Muscle of arm (tissue), 12 donors: ENCODE results near the gene RRBP1. TPM values are rescaled to one million over a fixed set of nuclear protein-coding genes. Genes with fewer than 3 reads are reported as not detected.
A peak's percentile ranks its signal among the peaks of the same experiment; 100 is the strongest.

Source experiments
- DNase-seq: peaks from one replicate; pipeline ENCODE4 v3.0.0-alpha.2; 2013
- polyA plus RNA-seq, 12 donors: library from polyadenylated mRNA; unstranded; fragments of 120-200 nt; gene quantifications; one replicate each; pipeline ENCODE4 v1.2.1, GENCODE V29; 2013; ENCODE audit not compliant: insufficient read length in 12 of 12

Gene RRBP1
- polyA plus RNA-seq, 12 donors = 96.1 to 186 (median 114) TPM; not detected in 1

DNA sequence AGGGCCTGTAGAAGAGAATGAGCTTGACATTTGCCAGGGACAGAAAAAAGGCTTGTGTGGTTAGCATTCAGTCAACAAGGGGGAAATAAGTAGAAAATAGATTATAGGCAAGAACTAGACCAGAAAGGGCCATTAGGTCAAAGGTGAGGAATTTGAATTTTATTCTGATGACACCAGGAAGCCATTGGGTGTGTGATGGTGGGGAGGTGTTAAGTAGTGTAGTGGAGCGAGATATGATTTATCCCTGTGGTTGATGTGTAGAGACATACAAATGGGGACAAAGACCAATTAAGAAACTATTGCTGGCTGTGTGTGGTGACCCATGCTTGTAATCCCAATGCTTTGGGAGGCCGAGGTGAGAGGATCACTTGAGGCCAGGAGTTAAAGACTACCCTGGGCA, 101.1 kb downstream of the RRBP1 start:
- no peak for DNase-seq

- DNase-seq = no peak
Observed at GRCh38 chr20:17579369-17580039, 102.5 kb downstream of the RRBP1 start.

DNA sequence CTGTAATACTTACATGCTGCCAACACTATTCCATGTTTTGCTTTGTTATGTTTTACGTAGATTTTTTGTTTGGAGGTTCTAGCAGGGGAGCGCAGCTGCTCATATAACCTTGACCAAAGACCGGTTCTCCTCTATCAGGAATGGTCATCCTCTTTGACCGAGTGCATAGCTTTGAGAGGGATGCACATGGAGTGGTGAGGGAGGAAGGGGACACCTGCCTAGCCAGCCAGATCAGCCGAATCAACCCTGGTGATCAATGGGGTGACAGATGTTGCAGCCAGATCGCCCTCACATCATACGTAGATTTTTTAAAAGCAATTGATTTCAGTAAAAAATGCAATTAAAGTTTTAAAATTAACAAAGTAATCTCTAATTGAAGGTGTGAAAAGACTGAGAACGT, 105.8 kb downstream of the RRBP1 start:
- no peak for DNase-seq

GRCh38 chr20:17573463-17573862, 108.6 kb downstream of the RRBP1 start:
- DNase-seq = no peak

GRCh38 chr20:17572034-17572638, 109.9 kb downstream of the RRBP1 start:
- no peak for DNase-seq

DNA sequence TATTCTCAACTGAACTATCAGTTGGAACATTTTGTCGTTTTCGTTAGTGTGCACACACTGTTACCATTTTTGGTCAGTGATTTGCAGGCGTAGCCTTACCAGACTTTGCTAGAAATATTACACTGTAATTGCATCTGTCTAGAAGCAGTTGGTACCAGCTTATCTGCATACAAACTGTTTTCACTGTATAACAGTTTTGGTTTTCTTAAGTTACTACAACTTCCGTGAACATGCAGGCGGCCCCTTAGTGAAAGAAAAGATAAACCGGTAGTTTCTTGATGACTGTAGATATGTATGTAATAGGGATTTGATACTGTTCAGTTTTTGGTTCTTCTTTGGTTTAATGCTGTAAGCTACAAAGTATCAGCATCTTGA, 110.9 kb downstream of the RRBP1 start:
- no peak for DNase-seq

DNA sequence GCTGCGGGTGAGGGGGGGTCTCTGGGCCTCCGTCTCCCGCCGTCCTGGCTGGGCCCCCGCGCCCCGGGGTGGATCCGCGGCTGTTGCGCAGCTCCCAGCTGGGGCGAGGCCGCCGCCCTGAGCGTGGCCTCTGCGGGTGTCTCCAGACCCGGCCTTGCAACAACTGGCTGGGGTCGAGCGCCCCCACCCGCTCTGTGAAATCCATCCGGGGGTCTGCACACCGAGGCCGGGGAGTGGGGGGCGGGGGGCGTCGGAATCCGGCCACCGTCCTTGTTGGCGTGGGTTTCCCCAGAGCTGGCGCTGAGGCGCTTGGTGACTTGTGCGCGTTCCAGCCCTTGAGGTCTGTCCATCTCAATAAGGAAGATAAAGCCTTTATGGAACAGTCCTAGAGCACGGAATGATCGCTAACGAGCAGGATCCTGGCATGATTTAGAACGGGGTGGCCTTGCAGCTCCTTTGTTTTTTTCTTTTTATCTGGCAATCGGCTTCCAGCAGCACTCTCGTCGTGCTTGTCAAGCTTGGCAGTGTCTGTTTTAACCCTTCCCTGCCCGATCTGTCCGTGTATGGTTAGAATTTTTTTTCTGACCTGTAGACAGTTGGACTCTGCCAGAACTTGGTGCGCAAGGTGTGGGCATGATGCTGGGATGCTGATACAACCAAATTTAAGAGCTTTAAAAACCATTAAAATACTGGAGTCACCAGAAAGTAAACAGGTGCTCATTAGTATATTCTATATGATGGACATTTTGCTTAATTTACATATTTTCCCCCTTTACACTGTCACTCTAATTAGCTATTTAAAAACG, 111.5 kb downstream of the RRBP1 start:
- peak; percentile 65 for DNase-seq

GRCh38 chr20:17569616-17570346, 112.3 kb downstream of the RRBP1 start, which contains the start of gene DSTN:
DSTN (plus strand) TSS chr20:17570075; CDS start chr20:17570209, 134 bp downstream.
- peak; percentile 94 for DNase-seq

GRCh38 chr20:17568972-17569521, 113.0 kb downstream of the RRBP1 start:
- DNase-seq = peak; percentile 74

GRCh38 chr20:17568045-17568788, 113.8 kb downstream of the RRBP1 start:
- DNase-seq = no peak

DNA sequence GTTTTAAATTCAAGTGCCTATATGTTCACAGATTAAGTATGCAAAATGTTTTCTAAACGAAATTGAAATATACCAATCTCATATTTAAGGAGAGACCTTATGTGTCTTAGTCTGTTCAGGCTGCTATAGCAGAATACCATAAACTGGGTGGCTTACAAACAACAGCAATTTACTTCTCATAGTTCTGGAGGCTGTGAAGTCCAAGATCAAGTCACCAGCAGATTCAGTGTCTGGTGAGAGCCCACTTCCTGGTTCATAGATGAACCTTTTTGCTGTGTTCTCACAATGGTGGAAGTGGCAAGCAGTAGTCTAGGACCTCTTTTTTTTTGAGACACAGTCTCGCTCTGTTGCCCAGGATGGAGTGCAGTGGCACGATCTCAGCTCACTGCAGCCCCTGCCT, 115.7 kb downstream of the RRBP1 start:
- DNase-seq = no peak

- no peak for DNase-seq
Observed at GRCh38 chr20:17565169-17565845, 116.7 kb downstream of the RRBP1 start.

Other genes with a start within 250 kb of the RRBP1 start
- gene BFSP1, start 150.9 kb downstream of the RRBP1 start, polyA plus RNA-seq = 1 to 10 TPM in 10 of 12 donors, not detected in 2; 1.9 to 4.0 (median 2.8) TPM
- gene DSTN, start 112.2 kb downstream of the RRBP1 start, polyA plus RNA-seq = 100 to 1,000 TPM in 11 of 12 donors, not detected in 1; 231 to 323 (median 284) TPM
- not detected for gene BANF2, start 17.7 kb upstream of the RRBP1 start, polyA plus RNA-seq